ENCODE measurements around the gene JAKMIP3. TPM values are rescaled to one million over a fixed set of nuclear protein-coding genes. Genes with fewer than 3 reads are reported as not detected.

JAKMIP3 gene
- total RNA-seq: under 1 TPM; 0.31 to 0.45 TPM

DNA sequence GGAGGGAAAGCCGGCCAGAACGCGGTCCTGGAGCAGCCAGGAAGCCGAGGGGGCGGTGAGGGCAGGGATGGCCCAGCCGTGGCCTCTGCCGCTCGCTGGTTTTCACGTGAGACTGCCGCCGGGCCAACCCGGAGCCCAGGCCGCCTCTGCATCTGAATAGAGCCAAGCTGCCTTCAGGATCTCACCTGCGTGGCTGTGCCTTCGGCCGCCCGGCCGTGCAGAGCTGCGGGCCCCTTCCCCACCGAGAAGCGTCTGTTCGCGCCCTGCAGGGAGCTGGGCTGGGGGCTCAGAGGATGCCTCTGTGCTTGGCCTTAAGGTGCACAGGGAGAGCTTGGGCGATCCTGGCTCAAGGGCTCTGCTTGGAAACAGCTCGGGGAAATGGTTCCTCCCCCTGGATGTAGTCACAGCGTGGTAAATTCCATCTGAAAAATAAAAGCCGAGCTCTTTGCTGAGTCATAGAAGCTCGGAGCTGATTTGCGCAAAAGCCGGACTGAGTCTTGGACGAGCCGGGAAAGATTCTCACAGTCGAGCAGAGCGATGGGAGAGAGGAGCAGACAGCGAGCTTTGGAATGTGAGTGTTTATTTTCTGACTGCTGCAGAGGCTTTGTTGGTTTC lies at the start of gene JAKMIP3:
TSS of gene JAKMIP3 (plus strand) at position 456 of the 615 bp plus-strand sequence. CDS start 38,863 bp downstream, outside the sequence.

Other genes starting within 250 kb of the JAKMIP3 start
- 10 to 100 TPM; 39.4 to 41.4 TPM for gene PPP2R2D, start 164.9 kb upstream of the JAKMIP3 start, total RNA-seq
- gene BNIP3, start 84.0 kb upstream of the JAKMIP3 start, total RNA-seq: 10 to 100 TPM; 71.2 to 78.5 TPM
- 1 to 10 TPM; 6.4 to 6.8 TPM for gene DPYSL4, start 121.0 kb downstream of the JAKMIP3 start, total RNA-seq
- gene STK32C, start 242.0 kb downstream of the JAKMIP3 start, total RNA-seq: 1 to 10 TPM; 9.3 to 9.7 TPM